ENCODE data around the gene RASGRF1.
"Not testable (repeated sequence)": the region's sequence is repeated elsewhere in the genome, so short reads cannot be mapped to it uniquely, and the experiment has no call there.

RASGRF1 gene

DNA sequence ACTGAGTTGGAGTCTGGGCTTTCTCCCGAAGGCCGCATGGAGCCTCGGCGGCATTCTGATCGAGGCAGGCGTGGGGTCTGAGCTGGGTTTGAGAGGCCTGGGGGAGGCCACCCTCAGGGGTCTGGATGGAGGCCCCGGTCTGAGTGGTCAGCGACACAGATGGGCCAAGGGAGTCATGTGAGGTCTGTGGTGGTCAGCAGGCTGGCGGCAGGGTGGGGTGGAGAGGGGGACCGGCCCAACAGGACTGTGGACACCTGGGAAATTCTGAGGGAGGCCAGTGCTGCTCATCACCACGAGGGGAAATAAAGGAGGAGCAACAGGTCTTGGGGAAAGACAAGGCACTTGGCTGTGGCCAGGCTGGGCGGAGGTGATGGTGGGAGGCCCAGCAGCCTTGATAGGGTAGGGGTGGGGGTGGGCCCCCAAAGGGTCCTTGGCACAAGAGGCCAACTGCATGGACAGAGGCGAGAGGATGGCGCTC is 161.9 kb downstream of the RASGRF1 start:
- no peak for DNase-seq
- no peaks in the 10 kb centered on the region for H3K9me3 ChIP-seq (ENCODE audit: control insufficient read depth, low read length)
- H3K4me1 ChIP-seq (ENCODE audit: control insufficient read depth, insufficient read depth, low read depth, low read length): peaks cover 10% of the 10 kb centered on the region
- H3K14ac ChIP-seq (ENCODE audit: low read length in 2 of 2): no peak overlapping the region
- no peak overlapping the region for H2AFZ ChIP-seq (ENCODE audit: low read depth, low read length)
- H3K27me3 ChIP-seq (ENCODE audit: control insufficient read depth in 1 of 2, insufficient read depth in 1 of 2, low read length in 2 of 2): peaks cover 0 to 14% of the 10 kb centered on the region in 2 experiments
- peak overlapping the region; percentile 12 for H4K8ac ChIP-seq (ENCODE audit: low read length)
- no peak overlapping the region for H3K4me2 ChIP-seq (ENCODE audit: low read length, poor library complexity, severe bottlenecking)
- H2BK5ac ChIP-seq (ENCODE audit: low read depth, low read length, poor library complexity, severe bottlenecking): no peak overlapping the region
- peaks cover 4% of the 10 kb centered on the region for H3K79me1 ChIP-seq (replicated peaks; ENCODE audit: low read length, poor library complexity, severe bottlenecking)
- no peak overlapping the region for H3K4ac ChIP-seq (ENCODE audit: low read depth in 1 of 2, low read length in 2 of 2)
- no peak overlapping the region for H3K23ac ChIP-seq (ENCODE audit: low read length in 2 of 2)
- no peak overlapping the region for H3K9ac ChIP-seq (ENCODE audit: low read length)
- H4K91ac ChIP-seq (ENCODE audit: low read length): no peak overlapping the region
- H2BK12ac ChIP-seq (ENCODE audit: low read length in 2 of 2): no peak overlapping the region
- H3K36me3 ChIP-seq (ENCODE audit: control insufficient read depth in 1 of 2, insufficient read depth in 2 of 2, low read depth in 1 of 2, low read length in 2 of 2): peaks cover 32 to 40% of the 10 kb centered on the region in 2 experiments
- no peak overlapping the region for H2BK120ac ChIP-seq (ENCODE audit: low read depth, low read length)
- H3K4me3 ChIP-seq (ENCODE audit: insufficient read depth in 1 of 2, low read depth in 1 of 2, low read length in 2 of 2): no peak overlapping the region
- H3K18ac ChIP-seq (ENCODE audit: low read depth in 1 of 2, low read length in 2 of 2): no peak overlapping the region
- peak overlapping the region; percentile 45 for H2BK15ac ChIP-seq (ENCODE audit: low read depth, poor library complexity, severe bottlenecking)
- no peak overlapping the region for H3K27ac ChIP-seq (ENCODE audit: low read length, poor library complexity, severe bottlenecking)
- no peak overlapping the region for H2AK5ac ChIP-seq (ENCODE audit: low read length, severe bottlenecking)
- WGBS: 93% methylated on average over 14 of the region's 14 CpGs

GRCh38 chr15:78928176-78928575 is 162.4 kb downstream of the RASGRF1 start:
- not testable (repeated sequence) for H2BK15ac ChIP-seq (ENCODE audit: low read depth, poor library complexity, severe bottlenecking); H2BK5ac ChIP-seq (ENCODE audit: low read depth, low read length, poor library complexity, severe bottlenecking); H4K8ac ChIP-seq (ENCODE audit: low read length); H2AFZ ChIP-seq (ENCODE audit: low read depth, low read length); H3K27me3 ChIP-seq (ENCODE audit: control insufficient read depth in 1 of 2, insufficient read depth in 1 of 2, low read length in 2 of 2); H2AK5ac ChIP-seq (ENCODE audit: low read length, severe bottlenecking); H4K91ac ChIP-seq (ENCODE audit: low read length); H2BK12ac ChIP-seq (ENCODE audit: low read length in 2 of 2); H2BK120ac ChIP-seq (ENCODE audit: low read depth, low read length); H3K4ac ChIP-seq (ENCODE audit: low read depth in 1 of 2, low read length in 2 of 2); H3K4me1 ChIP-seq (ENCODE audit: control insufficient read depth, insufficient read depth, low read depth, low read length); H3K23ac ChIP-seq (ENCODE audit: low read length in 2 of 2); DNase-seq; H3K9me3 ChIP-seq (ENCODE audit: control insufficient read depth, low read length); H3K4me3 ChIP-seq (ENCODE audit: insufficient read depth in 1 of 2, low read depth in 1 of 2, low read length in 2 of 2); H3K18ac ChIP-seq (ENCODE audit: low read depth in 1 of 2, low read length in 2 of 2); H3K9ac ChIP-seq (ENCODE audit: low read length); H3K27ac ChIP-seq (ENCODE audit: low read length, poor library complexity, severe bottlenecking); H3K4me2 ChIP-seq (ENCODE audit: low read length, poor library complexity, severe bottlenecking); H3K79me1 ChIP-seq (replicated peaks; ENCODE audit: low read length, poor library complexity, severe bottlenecking)
- H3K36me3 ChIP-seq (ENCODE audit: control insufficient read depth in 1 of 2, insufficient read depth in 2 of 2, low read depth in 1 of 2, low read length in 2 of 2): peaks cover 37 to 44% of the 10 kb centered on the region in 2 experiments
- H3K14ac ChIP-seq (ENCODE audit: low read length in 2 of 2): peak overlapping the region in 1 of 2 experiments; percentile 35
- 98% methylated on average over 14 of the region's 14 CpGs for WGBS

DNA sequence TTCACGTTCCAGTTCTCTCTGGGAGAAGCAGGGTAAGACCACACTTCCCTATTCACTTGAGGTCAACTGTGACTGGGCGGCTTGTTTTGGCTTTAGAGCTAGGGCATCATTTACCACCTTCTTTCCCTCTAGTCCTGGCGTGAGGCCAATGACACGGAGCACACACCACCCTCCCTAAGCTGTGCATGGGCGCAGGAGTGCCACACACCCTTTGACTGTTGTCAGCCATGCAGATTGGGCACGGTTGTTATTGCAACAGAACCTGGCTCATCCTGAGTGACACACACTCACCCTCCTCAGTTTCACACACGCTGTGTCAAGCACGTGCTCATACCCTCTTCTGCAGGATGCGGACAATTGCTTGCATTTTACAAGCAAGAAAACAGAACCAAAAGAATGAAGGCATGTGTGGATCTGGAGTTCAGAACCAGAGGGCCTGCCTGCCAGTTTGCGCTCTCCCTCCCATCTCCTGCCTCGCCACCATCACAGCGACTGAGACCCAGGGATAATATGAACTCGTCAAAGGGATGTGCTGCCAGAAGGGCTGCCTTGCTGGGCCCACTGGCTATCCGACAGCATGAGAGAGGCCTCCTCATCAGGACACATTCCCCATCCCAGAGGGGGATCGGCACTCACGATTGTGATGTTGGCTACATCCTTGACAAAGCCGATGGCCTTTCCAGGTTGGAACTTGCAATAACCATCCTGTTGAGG is 163.3 kb downstream of the RASGRF1 start:
- no peak overlapping the region for H3K4ac ChIP-seq (ENCODE audit: low read depth in 1 of 2, low read length in 2 of 2)
- no peak overlapping the region for H3K18ac ChIP-seq (ENCODE audit: low read depth in 1 of 2, low read length in 2 of 2)
- H2BK12ac ChIP-seq (ENCODE audit: low read length in 2 of 2): no peak overlapping the region
- peaks cover 0 to 5% of the 10 kb centered on the region in 2 experiments for H3K27me3 ChIP-seq (ENCODE audit: control insufficient read depth in 1 of 2, insufficient read depth in 1 of 2, low read length in 2 of 2)
- no peak overlapping the region for H3K4me3 ChIP-seq (ENCODE audit: insufficient read depth in 1 of 2, low read depth in 1 of 2, low read length in 2 of 2)
- no peaks in the 10 kb centered on the region for H3K9me3 ChIP-seq (ENCODE audit: control insufficient read depth, low read length)
- H2BK15ac ChIP-seq (ENCODE audit: low read depth, poor library complexity, severe bottlenecking): no peak overlapping the region
- no peak overlapping the region for H2AFZ ChIP-seq (ENCODE audit: low read depth, low read length)
- peaks cover 46 to 53% of the 10 kb centered on the region in 2 experiments for H3K36me3 ChIP-seq (ENCODE audit: control insufficient read depth in 1 of 2, insufficient read depth in 2 of 2, low read depth in 1 of 2, low read length in 2 of 2)
- peaks cover 10% of the 10 kb centered on the region for H3K4me1 ChIP-seq (ENCODE audit: control insufficient read depth, insufficient read depth, low read depth, low read length)
- no peak overlapping the region for H4K91ac ChIP-seq (ENCODE audit: low read length)
- no peak overlapping the region for H2BK120ac ChIP-seq (ENCODE audit: low read depth, low read length)
- no peak overlapping the region for H3K27ac ChIP-seq (ENCODE audit: low read length, poor library complexity, severe bottlenecking)
- H3K4me2 ChIP-seq (ENCODE audit: low read length, poor library complexity, severe bottlenecking): no peak overlapping the region
- DNase-seq: no peak
- WGBS: 89% methylated on average over 17 of the region's 17 CpGs
- no peak overlapping the region for H3K14ac ChIP-seq (ENCODE audit: low read length in 2 of 2)
- peaks cover 4% of the 10 kb centered on the region for H3K79me1 ChIP-seq (replicated peaks; ENCODE audit: low read length, poor library complexity, severe bottlenecking)
- H3K9ac ChIP-seq (ENCODE audit: low read length): no peak overlapping the region
- H2AK5ac ChIP-seq (ENCODE audit: low read length, severe bottlenecking): no peak overlapping the region
- no peak overlapping the region for H3K23ac ChIP-seq (ENCODE audit: low read length in 2 of 2)
- H4K8ac ChIP-seq (ENCODE audit: low read length): no peak overlapping the region
- no peak overlapping the region for H2BK5ac ChIP-seq (ENCODE audit: low read depth, low read length, poor library complexity, severe bottlenecking)

DNA sequence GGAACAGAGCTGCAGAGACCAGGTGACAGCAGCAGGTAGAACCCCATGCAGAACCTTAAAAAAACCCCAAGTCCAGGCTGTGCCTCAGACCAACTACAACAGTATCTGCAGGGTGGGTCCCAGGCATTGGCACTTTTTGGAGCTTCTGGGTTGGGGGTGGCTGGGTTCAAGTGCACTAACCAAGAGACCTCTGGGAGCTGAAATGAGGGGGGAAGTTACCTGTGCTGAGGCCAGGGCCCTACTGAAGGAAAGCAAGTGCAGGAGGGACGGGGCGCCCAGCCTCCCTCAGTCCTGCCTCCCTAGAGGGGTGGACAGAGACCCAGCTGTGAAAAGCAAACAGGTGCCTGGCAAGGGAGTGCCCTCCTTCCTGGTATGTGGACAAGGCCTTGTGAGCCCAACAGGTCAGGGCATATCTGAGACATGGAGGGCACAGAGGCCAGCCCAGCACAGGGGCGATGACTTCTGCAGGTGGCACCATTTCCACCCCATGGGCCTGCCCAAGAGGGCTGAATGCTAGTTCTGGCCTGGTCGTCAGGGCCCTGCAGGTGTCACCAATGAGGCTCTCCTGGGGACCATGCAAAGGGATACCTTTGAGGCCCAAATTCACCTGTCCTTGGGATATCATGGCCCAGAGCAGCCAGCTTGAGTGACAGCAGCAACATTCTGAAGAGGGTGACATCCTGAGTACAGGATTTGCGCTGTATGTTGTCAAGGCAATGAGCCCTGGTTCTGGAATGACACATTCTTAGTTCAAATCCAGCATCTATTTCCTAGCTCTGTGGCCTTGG is 164.4 kb downstream of the RASGRF1 start:
- peak overlapping the region; percentile 11 for H4K91ac ChIP-seq (ENCODE audit: low read length)
- no peak overlapping the region for H2BK15ac ChIP-seq (ENCODE audit: low read depth, poor library complexity, severe bottlenecking)
- H2BK12ac ChIP-seq (ENCODE audit: low read length in 2 of 2): no peak overlapping the region
- peaks cover 57 to 64% of the 10 kb centered on the region in 2 experiments for H3K36me3 ChIP-seq (ENCODE audit: control insufficient read depth in 1 of 2, insufficient read depth in 2 of 2, low read depth in 1 of 2, low read length in 2 of 2)
- no peak overlapping the region for H4K8ac ChIP-seq (ENCODE audit: low read length)
- DNase-seq: no peak
- no peak overlapping the region for H3K23ac ChIP-seq (ENCODE audit: low read length in 2 of 2)
- H2BK120ac ChIP-seq (ENCODE audit: low read depth, low read length): no peak overlapping the region
- no peak overlapping the region for H2AK5ac ChIP-seq (ENCODE audit: low read length, severe bottlenecking)
- H3K9ac ChIP-seq (ENCODE audit: low read length): no peak overlapping the region
- H2BK5ac ChIP-seq (ENCODE audit: low read depth, low read length, poor library complexity, severe bottlenecking): no peak overlapping the region
- H2AFZ ChIP-seq (ENCODE audit: low read depth, low read length): no peak overlapping the region
- WGBS: 94% methylated on average over 5 of the region's 5 CpGs
- H3K27me3 ChIP-seq (ENCODE audit: control insufficient read depth in 1 of 2, insufficient read depth in 1 of 2, low read length in 2 of 2): no peaks in the 10 kb centered on the region
- no peak overlapping the region for H3K18ac ChIP-seq (ENCODE audit: low read depth in 1 of 2, low read length in 2 of 2)
- no peak overlapping the region for H3K27ac ChIP-seq (ENCODE audit: low read length, poor library complexity, severe bottlenecking)
- H3K4me1 ChIP-seq (ENCODE audit: control insufficient read depth, insufficient read depth, low read depth, low read length): peaks cover 7% of the 10 kb centered on the region
- no peak overlapping the region for H3K4ac ChIP-seq (ENCODE audit: low read depth in 1 of 2, low read length in 2 of 2)
- H3K14ac ChIP-seq (ENCODE audit: low read length in 2 of 2): no peak overlapping the region
- no peak overlapping the region for H3K4me2 ChIP-seq (ENCODE audit: low read length, poor library complexity, severe bottlenecking)
- H3K9me3 ChIP-seq (ENCODE audit: control insufficient read depth, low read length): no peaks in the 10 kb centered on the region
- H3K79me1 ChIP-seq (replicated peaks; ENCODE audit: low read length, poor library complexity, severe bottlenecking): peaks cover 10% of the 10 kb centered on the region
- no peak overlapping the region for H3K4me3 ChIP-seq (ENCODE audit: insufficient read depth in 1 of 2, low read depth in 1 of 2, low read length in 2 of 2)
